Measurements from ENCODE around the gene SKAP2.

The SKAP2 gene

GRCh38 chr7:26698194-26698593 lies 166.2 kb downstream of the SKAP2 start:
- no peak for DNase-seq

GRCh38 chr7:26696978-26697377 lies 167.4 kb downstream of the SKAP2 start:
- DNase-seq = no peak

- DNase-seq = no peak
These were observed 168.2 kb downstream of the SKAP2 start for GRCh38 chr7:26696161-26696560.

GRCh38 chr7:26694713-26695112 lies 169.7 kb downstream of the SKAP2 start:
- no peak for DNase-seq

GRCh38 chr7:26694141-26694540 lies 170.2 kb downstream of the SKAP2 start:
- DNase-seq = no peak

GRCh38 chr7:26691886-26692285 lies 172.5 kb downstream of the SKAP2 start:
- DNase-seq = no peak

- DNase-seq = no peak
These were observed 173.0 kb downstream of the SKAP2 start for GRCh38 chr7:26691406-26691805.

GRCh38 chr7:26690135-26690805 lies 174.1 kb downstream of the SKAP2 start:
- no peak for DNase-seq

GRCh38 chr7:26688936-26689506 lies 175.4 kb downstream of the SKAP2 start:
- no peak for DNase-seq

GRCh38 chr7:26688388-26688787 lies 176.0 kb downstream of the SKAP2 start:
- no peak for DNase-seq

- DNase-seq = no peak
These were observed 177.4 kb downstream of the SKAP2 start for GRCh38 chr7:26687032-26687431.

- peak in 1 of 56 donors; percentile 5 for DNase-seq
These were observed 177.9 kb downstream of the SKAP2 start for GRCh38 chr7:26686448-26686981.

- no peak for DNase-seq
These were observed 178.8 kb downstream of the SKAP2 start for GRCh38 chr7:26685606-26686005.

- DNase-seq = no peak
These were observed 179.9 kb downstream of the SKAP2 start for GRCh38 chr7:26684447-26684846.

GRCh38 chr7:26683277-26683676 lies 181.1 kb downstream of the SKAP2 start:
- DNase-seq = no peak

- no peak for DNase-seq
These were observed 182.5 kb downstream of the SKAP2 start for GRCh38 chr7:26681819-26682418.

GRCh38 chr7:26680587-26680986 lies 183.8 kb downstream of the SKAP2 start:
- no peak for DNase-seq

GRCh38 chr7:26675143-26675887 lies 189.1 kb downstream of the SKAP2 start:
- no peak for DNase-seq

GRCh38 chr7:26673858-26674257 lies 190.5 kb downstream of the SKAP2 start:
- no peak for DNase-seq

GRCh38 chr7:26673271-26673670 lies 191.1 kb downstream of the SKAP2 start:
- no peak for DNase-seq

GRCh38 chr7:26670841-26671240 lies 193.5 kb downstream of the SKAP2 start:
- DNase-seq = no peak

GRCh38 chr7:26670290-26670689 lies 194.1 kb downstream of the SKAP2 start:
- no peak for DNase-seq

Measured in amygdala (tissue), 56 donors.